Liver (tissue), 2 donors: ENCODE data around the gene SPIN1.

Experiments
- FOXA2 ChIP-seq: IDR thresholded peaks from 2 replicates; pipeline ENCODE4 v1.6.1; 2016; ENCODE audit warnings: antibody characterized with exemption
- TF ChIP-seq, protein P1 (sequence below): fragments of 150-350 bp; IDR thresholded peaks from 2 replicates; pipeline ENCODE4 v1.5.1; 2017; ENCODE audit warnings: improper control_type of control experiment, low read depth, low read length; ENCODE audit not compliant: missing input control
- donor health status: healthy.

DNA sequence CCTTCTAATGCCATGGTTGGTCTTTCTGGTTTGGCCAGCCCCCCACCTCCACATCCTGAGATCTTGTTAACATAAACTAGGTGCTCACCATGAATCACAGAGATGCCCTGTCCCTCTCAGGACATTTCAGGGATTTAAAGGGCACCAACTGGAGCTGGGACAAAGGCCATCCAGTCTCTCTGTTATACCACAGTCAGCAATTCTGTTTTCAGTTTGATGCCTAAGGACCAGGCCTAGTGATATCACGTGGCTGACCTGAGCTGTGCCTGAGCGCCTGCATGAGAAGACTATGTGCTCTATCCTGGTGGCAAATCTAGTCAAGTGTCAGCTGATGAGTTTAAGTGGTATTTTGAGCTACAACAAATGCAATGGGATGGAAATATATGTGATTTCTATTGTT is 26.1 kb downstream of the SPIN1 start:
- TF ChIP-seq FOXA2, result no peak
- TF ChIP-seq, protein P1, sequence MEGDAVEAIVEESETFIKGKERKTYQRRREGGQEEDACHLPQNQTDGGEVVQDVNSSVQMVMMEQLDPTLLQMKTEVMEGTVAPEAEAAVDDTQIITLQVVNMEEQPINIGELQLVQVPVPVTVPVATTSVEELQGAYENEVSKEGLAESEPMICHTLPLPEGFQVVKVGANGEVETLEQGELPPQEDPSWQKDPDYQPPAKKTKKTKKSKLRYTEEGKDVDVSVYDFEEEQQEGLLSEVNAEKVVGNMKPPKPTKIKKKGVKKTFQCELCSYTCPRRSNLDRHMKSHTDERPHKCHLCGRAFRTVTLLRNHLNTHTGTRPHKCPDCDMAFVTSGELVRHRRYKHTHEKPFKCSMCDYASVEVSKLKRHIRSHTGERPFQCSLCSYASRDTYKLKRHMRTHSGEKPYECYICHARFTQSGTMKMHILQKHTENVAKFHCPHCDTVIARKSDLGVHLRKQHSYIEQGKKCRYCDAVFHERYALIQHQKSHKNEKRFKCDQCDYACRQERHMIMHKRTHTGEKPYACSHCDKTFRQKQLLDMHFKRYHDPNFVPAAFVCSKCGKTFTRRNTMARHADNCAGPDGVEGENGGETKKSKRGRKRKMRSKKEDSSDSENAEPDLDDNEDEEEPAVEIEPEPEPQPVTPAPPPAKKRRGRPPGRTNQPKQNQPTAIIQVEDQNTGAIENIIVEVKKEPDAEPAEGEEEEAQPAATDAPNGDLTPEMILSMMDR, result no peak
